K562 (cell line): ENCODE data around the gene HAUS3. TPM values are rescaled to one million over a fixed set of nuclear protein-coding genes. Genes with fewer than 3 reads are reported as not detected.

Experiments used
- CHCHD3 ChIP-seq: fragments of 250-450 bp; sonication (Bioruptor Pico); IDR thresholded peaks from 2 replicates; pipeline ENCODE4 v2.1.2; 2022; ENCODE audit warnings: mild to moderate bottlenecking
- CXXC5 ChIP-seq: fragments of 250-450 bp; sonication (Bioruptor Pico); IDR thresholded peaks from 2 replicates; pipeline ENCODE4 v1.8.0; 2022; ENCODE audit warnings: inconsistent platforms, mild to moderate bottlenecking, moderate library complexity
- ELF4 ChIP-seq: fragments of 450-650 bp; formaldehyde crosslinking; IDR thresholded peaks from 2 replicates; pipeline ENCODE4 v1.4.0; 2022; ENCODE audit warnings: missing genetic modification characterization
- ELK3 ChIP-seq: fragments of 450-650 bp; formaldehyde crosslinking; IDR thresholded peaks from 2 replicates; pipeline ENCODE4 v1.4.0; 2020; ENCODE audit warnings: mild to moderate bottlenecking
- FOS ChIP-seq: IDR thresholded peaks from 3 replicates; pipeline ENCODE4 v1.6.1; 2011; ENCODE audit not compliant: insufficient read length; ENCODE audit errors: extremely low read depth
- JUND ChIP-seq, 2 experiments: IDR thresholded peaks; 2 replicates in 1 of 2; 3 replicates in 1 of 2; pipeline ENCODE4 v1.6.1; 2011; ENCODE audit warnings: borderline replicate concordance in 2 of 2, low read depth in 2 of 2, low read length in 2 of 2, improper control_type of control experiment in 1 of 2, missing biosample characterization in 1 of 2, missing genetic modification characterization in 1 of 2, missing genetic modification reagents in 1 of 2
- KLF13 ChIP-seq: fragments of 450-650 bp; IDR thresholded peaks from 2 replicates; pipeline ENCODE4 v1.6.1; 2016; ENCODE audit warnings: missing genetic modification characterization, low read depth, mild to moderate bottlenecking, missing compliant biosample characterization, moderate library complexity, borderline replicate concordance
- MAFK ChIP-seq: IDR thresholded peaks from 2 replicates; pipeline ENCODE4 v1.6.1; 2011; ENCODE audit warnings: low read length, improper control_type of control experiment
- PHB ChIP-seq: fragments of 250-450 bp; sonication (Bioruptor Pico); IDR thresholded peaks from 2 replicates; pipeline ENCODE4 v1.5.0; 2021
- POLR3A ChIP-seq: IDR thresholded peaks from 2 replicates; pipeline ENCODE4 v1.6.1; 2011; ENCODE audit warnings: borderline replicate concordance, mild to moderate bottlenecking, moderate library complexity; ENCODE audit not compliant: insufficient read length, insufficient read depth; ENCODE audit errors: extremely low read depth
- RB1 ChIP-seq: fragments of 450-650 bp; IDR thresholded peaks from 2 replicates; pipeline ENCODE4 v1.6.1; 2017; ENCODE audit warnings: low read depth, mild to moderate bottlenecking
- RBM34 ChIP-seq: fragments of 200-400 bp; formaldehyde crosslinking; IDR thresholded peaks from 2 replicates; pipeline ENCODE4 v1.6.1; 2018; ENCODE audit warnings: low read length, borderline replicate concordance; ENCODE audit not compliant: insufficient read depth
- REST ChIP-seq, 2 experiments: fragments of 450-650 bp; formaldehyde crosslinking in 1 of 2; IDR thresholded peaks; 2 replicates each; pipeline versions ENCODE4 v1.4.0 to v1.6.1; 2014 to 2020; ENCODE audit warnings: mild to moderate bottlenecking in 2 of 2, borderline replicate concordance in 1 of 2, low read depth in 1 of 2
- RHOXF2B ChIP-seq: fragments of 250-450 bp; sonication (Bioruptor Pico); conservative IDR thresholded peaks from 2 replicates; pipeline ENCODE4 v1.5.1; 2021
- STAT5A ChIP-seq: IDR thresholded peaks from 2 replicates; pipeline ENCODE4 v1.6.1; 2012; ENCODE audit warnings: low read length, inconsistent platforms, borderline replicate concordance
- TAF7 ChIP-seq: fragments of 450-650 bp; IDR thresholded peaks from 2 replicates; pipeline ENCODE4 v1.6.1; 2016; ENCODE audit warnings: missing genetic modification characterization, missing compliant biosample characterization
- ZBTB17 ChIP-seq: fragments of 450-650 bp; formaldehyde crosslinking; IDR thresholded peaks from 2 replicates; pipeline ENCODE4 v1.4.0; 2020; ENCODE audit warnings: mild to moderate bottlenecking
- ZNF740 ChIP-seq, 3 experiments: fragments of 200-800 bp in 1 of 3; sonication (Bioruptor generic) in 1 of 3; sonication (generic) in 1 of 3; formaldehyde crosslinking in 1 of 3; IDR thresholded peaks; 2 replicates each; pipeline versions ENCODE4 v1.6.1 to v1.8.0; 2016 to 2022; ENCODE audit warnings: mild to moderate bottlenecking in 2 of 3, missing compliant biosample characterization in 2 of 3, missing genetic modification characterization in 2 of 3, missing genetic modification reagents in 1 of 3
- ZNF785 ChIP-seq: fragments of 250-450 bp; sonication (Bioruptor Pico); IDR thresholded peaks from 2 replicates; pipeline ENCODE4 v1.4.0; 2020; ENCODE audit warnings: mild to moderate bottlenecking
- polyA plus RNA-seq, 8 experiments: library from polyadenylated mRNA; depleted of rRNA in 4 of 8; stranded (reverse) in 5 of 8; unstranded in 3 of 8; fragments of >200 nt; fragmentation: Nextera tagmentation in 2 of 8; fragmentation: Illumina TruSeq in 1 of 8; extraction: Ambion mirVana in 2 of 8; extraction: Trizol in 1 of 8; gene quantifications; 2 replicates each; pipeline versions ENCODE4 v1.2.1 to v1.2.3, GENCODE V29; 2011 to 2014; ENCODE audit warnings: inconsistent platforms in 1 of 8, missing spikeins in 1 of 8
- total RNA-seq, 7 experiments: library from RNA; depleted of rRNA in 6 of 7; stranded (reverse); fragments of >200 nt in 6 of 7; fragmentation: Illumina TruSeq in 2 of 7; extraction: Trizol in 2 of 7; gene quantifications; 2 replicates each; pipeline versions ENCODE4 v1.2.1 to v1.2.3, GENCODE V29; 2011 to 2021; ENCODE audit warnings: low replicate concordance in 1 of 7

The HAUS3 gene
- total and polyA plus RNA-seq, 9 of the 15 experiments (the other 6 are each of a cell fraction or from before 2014, with no cell fraction given): 8.9 to 25.7 (median 21.5) TPM

GRCh38 chr4:2267320-2267811, 25.4 kb upstream of the HAUS3 start (continued):
- TF ChIP-seq REST (IDR thresholded peaks at IDR 0.05; ENCODE audit: borderline replicate concordance) (no peak), REST (CRISPR knock-in tag; IDR thresholded peaks at IDR 0.05; ENCODE audit: low read depth) (no peak), MAFK (no peak), ZBTB17 (CRISPR knock-in tag) (no peak), CHCHD3 (CRISPR knock-in tag) (no peak), ZNF785 (CRISPR knock-in tag) (no peak), PHB (CRISPR knock-in tag) (no peak), RB1 (peak; percentile 16; the same call in 1 of the 2 replicates), RHOXF2B (CRISPR knock-in tag) (no peak), RBM34 (no peak), ELF4 (no peak), ZNF740 (CRISPR knock-in tag; IDR thresholded peaks at IDR 0.05) (no peak), ZNF740 (tag; IDR thresholded peaks at IDR 0.05) (no peak), CXXC5 (CRISPR knock-in tag) (no peak), STAT5A (no peak), JUND (IDR thresholded peaks at IDR 0.05; ENCODE audit: borderline replicate concordance, low read depth, low read length) (no peak), JUND (tag; IDR thresholded peaks at IDR 0.05; ENCODE audit: borderline replicate concordance, low read depth, low read length) (no peak), KLF13 (tag) (no peak), ELK3 (CRISPR knock-in tag) (no peak), POLR3A (no peak), FOS (no peak), TAF7 (no peak)
